SKM-1 (cell line): ENCODE results near the gene NCAM2.
A peak's percentile ranks its signal among the peaks of the same experiment; 100 is the strongest.

Experiments used
- DNase-seq: peaks from one replicate; lab custom pipeline; 2025; ENCODE audit not compliant: unreplicated experiment; lab: John Stamatoyannopoulos, UW

The NCAM2 gene

DNA sequence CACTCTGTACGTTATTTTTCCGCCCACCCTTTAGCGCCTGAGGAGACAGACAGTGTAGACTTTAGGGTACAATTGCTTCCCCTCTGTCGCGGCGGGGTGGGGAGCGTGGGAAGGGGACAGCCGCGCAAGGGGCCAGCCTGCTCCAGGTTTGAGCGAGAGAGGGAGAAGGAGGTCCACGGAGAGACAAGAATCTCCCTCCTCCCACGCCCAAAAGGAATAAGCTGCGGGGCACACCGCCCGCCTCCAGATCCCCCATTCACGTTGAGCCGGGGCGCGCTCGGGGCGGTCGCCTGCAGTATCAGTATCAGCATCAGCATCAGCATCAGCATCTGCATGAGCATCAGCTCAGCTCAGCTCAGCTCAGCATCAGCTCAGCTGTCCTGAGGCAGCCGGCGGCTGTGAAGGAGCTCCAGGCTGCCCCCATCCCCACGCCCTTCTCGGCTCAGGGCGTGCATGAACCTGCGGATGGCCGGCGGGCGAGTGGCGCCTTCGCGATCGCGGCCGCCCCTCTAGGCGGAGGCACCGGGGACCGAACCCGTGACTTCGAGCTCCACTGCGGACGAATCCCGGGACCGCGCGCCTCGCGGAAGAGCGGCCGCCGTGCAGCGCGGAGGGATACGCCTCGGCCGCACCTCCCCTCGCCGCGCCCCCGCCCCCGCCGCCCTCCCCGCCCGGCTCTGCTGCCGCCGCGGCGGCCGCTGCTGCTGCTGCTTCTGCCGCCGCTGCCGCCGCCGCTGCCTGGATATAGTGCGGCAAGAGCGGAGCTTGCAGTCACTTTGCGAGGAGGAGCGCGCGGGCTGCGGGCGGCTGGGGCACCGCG is at the start of gene NCAM2:
Gene NCAM2, plus strand, starts transcription at position 774 of the 820 bp plus-strand sequence.
- peak; percentile 27 for DNase-seq

DNA sequence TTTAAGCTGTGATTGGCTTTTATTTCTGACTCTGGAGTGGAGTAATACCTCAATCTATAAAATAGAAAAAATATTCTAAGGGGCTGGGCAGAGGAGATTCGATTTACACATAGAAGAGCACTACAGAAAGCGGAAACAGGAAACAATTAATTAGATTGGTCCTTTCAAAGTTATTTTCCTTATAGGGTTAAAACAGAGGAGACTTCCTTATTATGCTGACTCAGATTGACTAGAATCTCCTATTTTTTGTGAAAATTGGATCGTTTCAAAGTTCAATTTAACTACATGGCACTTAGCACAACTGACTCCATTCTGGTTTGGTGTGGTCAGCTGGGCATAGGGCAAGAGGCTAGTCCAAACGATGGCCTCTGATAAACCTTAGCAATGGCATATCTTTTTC is 48.3 kb upstream of the NCAM2 start:
- no peak for DNase-seq

DNA sequence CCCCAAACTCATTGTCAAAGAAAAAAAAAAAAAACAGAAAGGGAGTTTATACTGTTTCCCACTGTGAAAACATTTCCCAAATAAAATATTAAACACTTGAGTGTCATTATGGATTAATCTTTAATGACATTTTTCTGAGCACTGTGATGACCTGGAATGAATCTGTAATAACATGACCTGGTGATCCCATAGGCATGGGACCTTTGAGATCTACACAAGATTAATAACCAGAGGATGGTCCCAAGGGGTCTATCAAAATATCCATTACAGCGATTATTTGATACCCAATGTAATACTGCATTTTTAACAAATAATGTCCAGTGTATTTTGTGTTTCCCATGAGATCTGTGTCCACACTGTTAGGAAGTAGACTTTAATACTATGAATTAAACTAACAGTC is 32.4 kb upstream of the NCAM2 start:
- DNase-seq: no peak

DNA sequence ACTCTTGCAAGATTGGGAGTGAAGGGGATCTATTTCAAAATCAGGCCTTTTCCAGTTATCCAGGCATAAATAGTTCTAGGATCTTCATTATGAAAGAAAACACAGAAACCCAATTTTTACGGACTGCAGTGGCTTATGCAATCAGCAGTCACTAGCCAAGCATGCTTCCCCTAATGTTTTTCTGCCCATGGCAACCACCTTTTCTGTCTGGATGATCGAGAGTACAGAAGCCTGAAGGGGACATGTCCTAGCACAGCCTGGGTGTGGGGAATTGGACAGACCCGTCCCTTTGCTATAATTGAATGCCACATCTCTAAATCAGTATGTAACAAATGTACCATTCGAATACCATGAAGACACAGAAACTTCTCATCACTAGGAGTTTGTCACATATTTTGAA is 29.8 kb upstream of the NCAM2 start:
- no peak for DNase-seq

DNA sequence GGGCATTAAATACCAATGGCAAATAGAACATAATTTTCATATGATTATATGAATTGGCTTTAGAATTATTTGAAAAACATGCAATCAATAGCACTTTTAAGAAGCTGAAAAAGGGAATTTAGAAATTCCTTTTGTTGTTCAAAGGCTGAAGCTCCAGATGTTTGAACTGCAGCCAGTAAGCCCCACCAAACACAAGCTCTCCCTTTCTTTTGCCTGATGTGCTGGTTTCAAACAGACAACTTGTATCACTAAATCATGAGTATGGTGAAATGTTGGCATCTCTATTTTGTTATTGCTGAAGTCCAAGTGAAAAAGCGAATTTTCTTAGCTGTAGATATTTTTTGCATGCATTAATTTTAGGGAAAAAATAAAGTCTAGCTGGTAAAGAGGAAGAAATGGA is 27.5 kb upstream of the NCAM2 start:
- DNase-seq: no peak

DNA sequence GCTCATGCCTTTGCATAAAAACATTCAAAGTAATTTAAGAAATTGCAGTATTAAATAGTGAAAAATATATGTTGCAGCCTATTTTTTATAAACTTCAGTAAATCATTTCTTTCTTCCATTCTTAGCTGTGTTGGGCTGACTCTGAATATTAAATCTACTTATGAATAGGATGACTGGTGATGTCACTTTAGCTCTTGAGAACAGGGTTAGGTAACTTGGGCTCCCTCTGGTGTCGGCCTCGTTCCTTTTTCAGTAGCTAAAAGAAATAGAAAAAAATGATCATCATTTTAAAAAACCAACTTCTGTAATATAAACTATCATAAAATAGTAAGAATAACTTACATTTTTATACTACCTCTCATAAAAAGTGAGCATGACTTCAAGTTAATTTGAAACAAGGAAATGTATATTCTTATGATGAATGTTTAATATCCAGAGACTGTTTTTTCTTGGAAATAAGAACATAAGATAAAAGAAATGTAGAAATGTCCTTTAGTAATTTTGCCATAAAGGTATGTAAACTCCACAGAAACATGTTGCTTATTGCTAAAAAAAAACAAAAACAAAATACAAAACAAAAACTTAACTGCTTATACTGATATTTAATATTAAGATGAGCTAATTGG is 26.8 kb upstream of the NCAM2 start:
- peak; percentile 56 for DNase-seq

DNA sequence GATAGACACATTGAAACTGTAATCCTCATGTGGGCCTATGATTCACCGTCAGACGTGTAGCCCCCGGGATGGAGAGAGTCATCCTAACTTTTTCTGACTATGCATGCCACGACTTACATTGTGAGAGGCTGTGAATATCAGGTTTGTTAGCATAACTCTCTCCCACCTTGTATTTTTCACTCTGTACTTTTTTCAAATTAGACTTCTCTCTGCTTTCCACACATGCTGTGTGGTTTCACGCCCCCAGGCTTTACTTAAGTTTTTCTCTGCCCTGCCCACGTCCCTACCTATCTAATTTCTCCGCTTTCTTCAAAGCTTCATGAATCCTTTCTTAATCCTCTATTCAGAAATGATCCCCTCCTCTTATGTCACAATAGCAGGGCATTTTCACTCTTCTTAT is 3.4 kb upstream of the NCAM2 start:
- no peak for DNase-seq

DNA sequence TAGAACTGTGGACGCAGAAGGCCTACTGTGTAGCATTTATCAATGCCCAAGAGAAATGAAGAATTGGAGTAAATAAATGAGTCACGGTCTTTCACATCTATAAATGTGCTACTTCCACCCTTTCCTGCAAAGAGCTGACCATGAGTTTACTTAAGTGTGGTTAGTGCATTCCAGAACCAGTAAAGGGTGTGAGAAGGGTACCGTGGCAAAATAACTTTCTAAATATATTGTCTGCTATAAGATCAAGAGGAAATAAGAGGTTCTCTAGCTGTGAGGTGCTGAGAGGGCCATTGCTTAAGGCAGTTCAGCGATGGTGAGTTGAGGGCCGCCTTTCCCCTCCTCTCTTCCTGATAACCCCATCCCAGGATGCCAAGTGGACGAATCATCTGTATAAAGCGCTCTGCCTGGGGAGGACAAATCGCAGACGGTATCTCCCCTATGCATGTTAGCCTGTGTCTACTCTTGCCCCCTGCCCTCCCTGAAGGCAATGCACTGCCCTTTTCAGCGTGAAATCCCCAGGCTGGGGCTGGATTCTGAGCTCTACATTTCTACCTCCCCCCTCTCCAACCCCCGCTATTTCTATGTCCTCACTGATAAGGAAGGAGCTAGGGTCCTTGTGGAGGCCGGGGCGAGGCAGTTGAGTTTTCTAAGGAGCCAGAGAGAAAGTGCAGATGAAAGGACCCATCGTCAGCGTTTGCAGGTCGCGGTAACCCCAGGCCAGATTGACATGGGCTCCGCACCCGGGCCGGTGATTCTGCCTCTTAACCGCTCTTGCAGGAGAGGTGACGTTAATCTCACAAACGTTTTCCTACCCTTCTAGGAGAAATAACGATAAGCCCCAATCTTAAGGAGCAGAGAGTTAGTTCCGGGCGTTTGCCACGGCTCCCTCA is 1.5 kb upstream of the NCAM2 start:
- no peak for DNase-seq

DNA sequence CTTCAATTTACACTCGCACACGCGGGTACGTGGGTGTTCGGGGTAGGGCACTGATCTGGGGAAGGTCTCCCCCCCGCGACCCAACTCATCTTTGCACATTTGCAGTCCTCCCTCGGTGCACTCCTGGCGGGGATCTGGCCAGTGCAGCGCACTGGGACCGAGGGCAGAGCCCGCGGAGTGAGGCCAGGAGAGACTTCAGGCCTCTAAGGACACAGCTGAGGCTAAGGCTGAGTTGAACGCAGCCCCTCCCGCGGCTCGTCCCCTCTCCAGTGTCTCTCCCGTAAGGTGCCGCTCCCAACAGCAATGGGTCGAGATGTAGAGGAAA is 936 bp upstream of the NCAM2 start:
- no peak for DNase-seq

DNA sequence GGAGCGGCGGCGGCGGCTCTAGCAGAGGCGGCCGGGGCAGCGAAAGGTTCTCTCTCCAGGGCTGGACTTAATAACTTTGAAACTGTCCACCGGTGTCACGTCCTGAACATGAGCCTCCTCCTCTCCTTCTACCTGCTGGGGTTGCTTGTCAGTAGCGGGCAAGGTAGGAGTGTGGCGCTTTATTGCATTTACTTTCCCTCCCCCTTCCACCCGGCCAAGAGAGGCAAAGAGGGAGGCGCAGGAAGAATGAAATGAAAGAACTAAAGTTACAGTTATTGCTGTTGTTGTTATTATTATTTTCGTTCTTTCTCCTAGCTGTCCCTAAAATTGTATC is 214 bp downstream of the NCAM2 start:
- DNase-seq: no peak

DNA sequence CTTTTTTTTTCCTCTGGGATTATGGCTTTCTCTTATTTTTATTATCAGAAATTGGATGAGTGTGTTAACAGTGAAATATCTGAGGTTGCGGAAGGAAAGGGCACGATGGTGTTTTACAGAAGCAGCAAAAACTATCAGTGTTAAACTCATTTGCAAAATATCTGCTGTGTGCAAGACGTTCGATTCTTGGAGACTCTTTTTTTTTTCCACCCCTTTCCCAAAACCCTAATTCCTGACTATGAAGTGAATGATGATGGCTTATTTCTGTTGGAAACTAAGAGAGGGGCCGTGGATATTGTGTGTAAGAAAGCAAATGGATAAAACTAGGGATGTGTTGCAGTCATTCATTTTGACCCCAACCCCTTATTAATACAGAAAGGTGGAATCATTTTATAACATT is 677 bp downstream of the NCAM2 start:
- no peak for DNase-seq

DNA sequence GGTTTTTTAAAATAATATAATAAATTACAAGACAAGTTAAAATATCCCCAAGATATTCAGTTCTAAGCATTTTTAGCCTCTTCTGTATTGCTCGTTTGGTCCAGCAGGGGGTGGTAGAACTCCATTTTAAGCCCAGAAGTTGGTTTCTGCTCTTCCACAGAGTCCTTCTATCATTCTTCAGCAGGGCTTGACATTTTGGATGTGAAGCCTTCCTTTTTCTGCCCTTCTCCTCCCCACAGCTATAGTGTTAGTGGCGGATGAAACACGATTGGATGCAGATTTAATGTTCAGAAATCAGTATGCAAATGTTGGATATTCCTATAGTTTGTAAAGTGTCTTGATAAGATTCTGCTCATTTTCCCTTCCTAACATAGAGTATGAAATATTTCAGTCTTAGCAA is 1.4 kb downstream of the NCAM2 start:
- DNase-seq: peak; percentile 47

DNA sequence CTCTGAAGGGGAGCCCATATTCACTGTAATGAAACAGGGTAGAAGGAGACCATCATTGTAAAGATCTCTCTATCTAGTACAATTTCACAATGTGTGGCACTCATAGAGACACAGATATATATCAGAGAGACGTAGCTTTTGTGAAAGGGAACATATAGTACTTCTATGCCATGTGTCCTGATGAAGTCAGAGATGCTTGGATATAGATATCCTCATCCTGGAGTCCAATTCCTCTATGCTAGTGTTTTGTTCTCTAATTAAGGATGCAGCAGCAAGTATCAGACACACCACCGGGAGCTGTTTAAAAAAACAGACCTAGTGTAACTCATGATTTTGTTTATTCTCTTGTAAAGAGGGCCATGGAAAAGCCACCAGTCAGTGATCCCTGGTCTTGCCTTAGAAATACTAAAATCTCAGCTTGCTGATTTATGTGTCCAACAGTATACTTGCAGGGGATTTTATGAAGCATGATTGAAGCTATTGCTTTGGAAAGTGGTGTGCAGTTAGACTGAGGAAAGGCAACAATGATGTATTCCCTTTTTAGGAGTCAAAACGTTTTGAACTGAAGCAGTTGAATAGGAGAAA is 2.5 kb downstream of the NCAM2 start:
- DNase-seq: no peak

DNA sequence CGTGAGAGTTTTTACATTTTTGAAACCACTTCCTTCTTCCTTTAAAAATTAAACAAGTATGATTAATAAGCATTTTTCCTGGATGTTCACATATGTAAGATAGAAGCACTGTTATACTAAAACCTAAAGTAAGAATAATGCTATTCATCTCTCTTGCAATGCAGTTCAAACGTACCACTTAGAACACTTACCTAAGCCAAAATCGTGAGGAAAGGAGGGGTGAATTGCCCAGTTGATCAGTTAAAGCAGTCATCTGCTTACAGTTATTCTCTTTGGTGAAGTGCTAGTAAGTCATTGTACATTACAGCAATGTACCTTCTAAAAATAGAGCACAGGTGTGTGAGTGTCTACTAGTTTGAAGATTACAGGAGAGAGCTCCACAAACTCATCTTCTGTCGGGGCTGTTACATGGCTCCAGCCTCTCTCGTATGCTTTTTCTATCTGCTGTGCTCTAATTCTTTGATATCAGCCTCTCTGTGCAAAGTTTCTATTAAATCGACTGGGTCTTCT is 3.4 kb downstream of the NCAM2 start:
- DNase-seq: no peak

DNA sequence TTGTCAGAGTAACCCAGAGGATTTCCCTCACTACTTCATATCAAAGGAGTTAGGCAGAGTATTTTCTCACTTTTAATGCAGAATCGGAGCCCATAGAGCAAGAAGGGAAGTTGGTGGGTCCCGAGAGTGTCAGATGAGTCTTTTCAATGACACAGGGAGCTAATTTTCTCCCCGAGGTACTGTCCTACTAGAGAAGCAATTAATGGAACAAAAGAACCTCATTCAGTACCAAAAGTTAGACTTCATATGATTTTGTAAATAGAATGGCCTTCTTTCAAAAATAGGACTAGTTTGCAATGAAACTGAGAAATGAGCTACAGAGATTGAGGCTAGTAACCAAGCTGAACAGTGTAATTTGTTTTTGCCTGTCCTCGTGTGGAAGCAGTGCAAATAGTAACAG is 3.9 kb downstream of the NCAM2 start:
- no peak for DNase-seq

DNA sequence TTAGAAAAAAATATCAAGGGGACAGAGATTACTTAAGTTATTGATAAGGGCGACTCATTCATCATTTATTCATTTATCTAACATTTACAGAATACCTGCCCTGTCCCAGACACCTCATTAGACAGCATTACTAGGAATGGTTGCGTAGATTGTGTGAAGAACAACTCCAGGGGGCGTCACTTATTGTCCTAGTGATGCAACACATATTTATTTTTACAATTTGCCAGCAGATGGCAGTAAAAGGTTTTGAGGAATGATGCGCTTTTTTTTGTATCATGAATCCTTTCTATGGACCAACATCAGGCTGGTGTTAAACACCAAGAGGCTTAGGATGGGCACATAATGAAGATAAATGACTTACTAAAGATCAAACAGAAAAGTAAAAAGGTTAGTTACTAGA is 5.5 kb downstream of the NCAM2 start:
- DNase-seq: peak; percentile 25

DNA sequence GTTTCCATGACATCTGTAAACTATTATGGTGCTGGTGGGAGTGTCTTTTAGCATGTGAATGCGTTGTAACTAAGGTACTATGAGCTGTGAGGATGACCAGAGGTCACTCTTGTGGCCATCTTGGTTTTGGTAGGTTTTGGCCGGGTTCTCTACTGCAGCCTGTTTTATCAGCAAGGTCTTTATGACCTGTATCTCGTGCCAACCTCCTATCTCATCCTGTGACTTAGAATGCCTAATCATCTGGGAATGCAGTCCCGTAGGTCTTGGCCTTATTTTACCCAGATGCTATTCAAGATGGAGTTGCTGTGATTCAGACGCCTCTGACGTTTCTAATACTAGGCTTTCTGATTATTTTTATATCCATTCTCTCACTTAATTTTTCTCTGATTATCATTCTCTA is 9.4 kb downstream of the NCAM2 start:
- no peak for DNase-seq

DNA sequence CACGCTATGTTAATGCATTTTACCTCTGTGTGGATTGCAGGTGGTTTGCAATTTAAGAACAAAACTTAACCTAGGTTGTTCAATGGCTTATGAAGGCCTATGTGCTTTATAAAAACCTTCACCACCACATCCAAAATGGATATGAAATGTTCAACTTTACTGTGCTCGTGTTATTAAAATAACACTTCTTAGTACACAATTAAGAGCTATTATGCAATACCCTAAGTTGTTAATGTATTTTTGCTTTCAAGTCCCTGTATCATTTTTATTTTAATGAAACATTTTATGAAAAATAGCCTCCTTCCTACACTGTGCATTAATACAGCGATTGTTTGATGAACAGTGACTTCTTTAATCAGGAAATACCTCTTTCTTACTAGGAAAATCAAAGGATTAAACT is 12.0 kb downstream of the NCAM2 start:
- DNase-seq: no peak

DNA sequence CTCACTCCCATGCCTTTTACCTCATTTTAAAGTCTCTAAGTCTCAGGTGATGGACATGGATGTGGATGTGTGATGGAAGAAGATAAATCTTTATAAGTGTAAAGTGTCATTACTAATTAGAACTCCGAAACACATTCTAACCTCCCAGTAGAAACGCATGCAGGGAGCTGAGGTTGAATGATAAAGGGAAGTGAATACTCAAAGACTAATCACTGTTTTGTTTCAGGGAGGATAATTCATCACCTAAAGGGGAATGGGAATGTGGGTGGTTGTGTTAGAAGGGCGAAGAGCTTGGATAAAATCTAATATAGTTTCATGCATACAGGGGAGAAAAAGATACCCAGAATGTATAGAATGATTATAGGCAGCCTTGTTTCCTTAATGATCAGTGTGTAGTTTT is 12.5 kb downstream of the NCAM2 start:
- DNase-seq: no peak

DNA sequence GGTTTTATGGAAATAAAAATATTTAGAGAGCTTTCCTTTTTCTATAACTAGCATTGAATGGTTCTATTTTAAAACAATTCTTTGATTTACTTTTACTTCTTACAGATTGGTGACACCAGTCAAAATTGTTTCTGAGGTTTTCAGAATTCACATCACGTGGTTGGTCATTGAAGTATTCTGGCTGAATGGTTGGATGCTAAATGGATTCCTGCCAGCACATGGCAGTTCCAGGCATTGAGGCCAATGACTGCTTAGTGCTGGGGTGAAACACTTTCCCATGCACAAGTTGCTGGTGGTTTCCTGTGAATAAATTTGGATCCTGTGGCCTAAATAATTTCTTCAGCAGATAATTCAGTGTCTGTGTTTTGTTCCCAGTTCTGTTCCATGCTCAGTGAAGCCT is 20.6 kb downstream of the NCAM2 start:
- no peak for DNase-seq

DNA sequence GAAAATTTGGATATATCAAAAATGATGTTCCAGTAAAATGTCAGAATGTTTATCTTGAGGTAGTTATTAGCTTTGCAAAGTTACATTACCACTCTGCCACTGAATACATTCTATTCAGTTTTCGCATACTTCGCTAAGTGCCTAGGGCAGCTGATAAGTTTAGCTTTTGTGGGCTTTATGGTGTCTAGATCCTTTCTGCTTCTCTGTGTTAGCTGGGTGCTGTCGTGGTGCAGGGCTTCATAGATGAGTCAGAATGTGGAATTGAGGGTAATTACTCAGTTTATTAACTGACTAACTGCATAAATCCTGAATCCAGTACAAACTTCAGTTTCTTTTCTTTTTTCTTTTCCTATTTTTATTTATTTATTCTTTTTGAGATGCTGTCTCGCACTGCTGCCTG is 21.5 kb downstream of the NCAM2 start:
- no peak for DNase-seq

DNA sequence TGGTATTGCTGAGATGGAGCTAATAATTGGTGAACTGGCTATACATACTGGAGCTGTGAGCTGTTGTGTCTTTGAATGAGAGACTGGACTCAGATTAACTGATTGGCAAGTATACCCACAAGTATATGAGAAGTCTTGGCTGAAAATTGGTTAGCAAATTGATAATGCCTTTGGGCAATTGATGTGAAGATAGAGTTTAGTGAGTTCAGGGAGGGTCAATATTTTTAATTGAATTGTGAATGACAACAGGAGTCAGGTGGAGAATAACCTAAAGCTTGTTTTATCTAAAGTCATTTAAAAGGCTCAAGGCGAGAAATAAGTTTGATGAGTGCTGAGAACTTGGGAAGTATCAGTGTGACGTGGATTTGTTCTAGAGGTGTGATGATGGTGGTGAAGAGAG is 27.5 kb downstream of the NCAM2 start:
- no peak for DNase-seq
